HepG2 (cell line): ENCODE data around the gene KRTAP3-1. TPM values are rescaled to one million over a fixed set of nuclear protein-coding genes. Genes with fewer than 3 reads are reported as not detected.
A peak's percentile ranks its signal among the peaks of the same experiment; 100 is the strongest.

Experiments
- ATAC-seq: fragments of 200-7000 bp; cut with Tn5 transposase; 3 replicates; pipeline ENCODE4 v1.9.1; 2020; ENCODE audit warnings: mild to moderate bottlenecking, moderate library complexity
- BruUV-seq: library from RNA; stranded (reverse); fragments of 400-500 nt; replicated peaks from 2 replicates; lab custom pipeline; 2021; lab: Mats Ljungman, UMichigan
- CTCF ChIA-PET: fragments of 300-600 bp; formaldehyde crosslinking; extraction: SDS; loops from one replicate; lab custom pipeline; 2021; ENCODE audit warnings: low total read pairs, inconsistent platforms, low intra/inter-chr PET ratio; lab: Yijun Ruan, JAX
- POLR2A ChIA-PET: fragments of 350-600 bp; sonication (Branson Sonifier 250); formaldehyde crosslinking; loops from one replicate; lab custom pipeline; 2020; ENCODE audit warnings: antibody characterized with exemption, inconsistent platforms; lab: Yijun Ruan, JAX
- DNase-seq: peaks from one replicate; pipeline ENCODE4 v3.0.0-alpha.2; 2015; ENCODE audit warnings: low spot score
- FAIRE-seq: peaks from 3 replicates; lab custom pipeline; 2011; peaks lifted over from hg19 to GRCh38; lab: Jason Lieb, UNC
- H2AFZ ChIP-seq: one replicate; pipeline ENCODE4 v1.6.1; 2011; ENCODE audit warnings: low read length, inconsistent platforms
- H3K27ac ChIP-seq: fragments of 300-600 bp; 3 replicates; pipeline ENCODE4 v1.8.0; 2011; ENCODE audit warnings: mixed run types, mild to moderate bottlenecking, mixed read lengths, low read length, inconsistent platforms; ENCODE audit not compliant: insufficient read depth; ENCODE audit errors: extremely low read length
- H3K27me3 ChIP-seq, 2 experiments: fragments of 200-600 bp in 1 of 2; 2 replicates in 1 of 2; 3 replicates in 1 of 2; pipeline versions ENCODE4 v1.6.0 to v1.8.0; 2011; ENCODE audit warnings: low read length in 2 of 2, mild to moderate bottlenecking in 2 of 2, moderate library complexity in 2 of 2, inconsistent platforms in 1 of 2; ENCODE audit not compliant: insufficient read depth in 2 of 2, control insufficient read depth in 1 of 2
- H3K36me3 ChIP-seq, 2 experiments: fragments of 200-600 bp in 1 of 2; replicated peaks in 1 of 2; 2 replicates in 1 of 2; 3 replicates in 1 of 2; pipeline versions ENCODE4 v1.5.1 to v1.8.0; 2011; ENCODE audit warnings: low read length in 2 of 2, inconsistent platforms in 1 of 2; ENCODE audit not compliant: insufficient read depth in 2 of 2, control insufficient read depth in 1 of 2
- H3K4me1 ChIP-seq: 2 replicates; pipeline ENCODE4 v1.5.1; 2012; ENCODE audit warnings: low read length, inconsistent platforms; ENCODE audit not compliant: insufficient read depth
- H3K4me2 ChIP-seq: 2 replicates; pipeline ENCODE4 v1.6.0; 2011; ENCODE audit warnings: low read depth, low read length, inconsistent platforms
- H3K4me3 ChIP-seq, 3 experiments: fragments of 200-600 bp in 1 of 3; sonication (generic), shearing (Covaris generic) in 1 of 3; replicated peaks in 1 of 3; 2 replicates each; pipeline ENCODE4 v1.5.1; 2011 to 2016; ENCODE audit warnings: low read length in 3 of 3, inconsistent platforms in 2 of 3, low read depth in 2 of 3, mild to moderate bottlenecking in 2 of 3, control low read depth in 1 of 3, mixed read lengths in 1 of 3; ENCODE audit not compliant: insufficient read depth in 1 of 3
- H3K79me2 ChIP-seq: one replicate; pipeline ENCODE4 v1.6.1; 2011; ENCODE audit warnings: low read length, inconsistent platforms; ENCODE audit not compliant: insufficient read depth
- H3K9ac ChIP-seq: 2 replicates; pipeline ENCODE4 v1.6.0; 2011; ENCODE audit warnings: mild to moderate bottlenecking, low read depth, low read length, inconsistent platforms; ENCODE audit not compliant: insufficient read depth
- H3K9me3 ChIP-seq: 2 replicates; pipeline ENCODE4 v1.5.1; 2012; ENCODE audit warnings: mild to moderate bottlenecking, low read length
- H4K20me1 ChIP-seq: 2 replicates; pipeline ENCODE4 v1.6.0; 2011; ENCODE audit warnings: inconsistent platforms, mild to moderate bottlenecking, low read length, moderate library complexity; ENCODE audit not compliant: insufficient read depth
- BRCA1 ChIP-seq: sonication (generic); formaldehyde crosslinking; IDR thresholded peaks from 2 replicates; pipeline ENCODE4 v1.4.0; 2020; ENCODE audit warnings: missing genetic modification reagents
- CCAR2 ChIP-seq: fragments of 200-400 bp; formaldehyde crosslinking; optimal IDR thresholded peaks from 2 replicates; pipeline ENCODE3; 2018; ENCODE audit warnings: low read depth, mild to moderate bottlenecking, low read length, moderate library complexity
- ELF3 ChIP-seq: IDR thresholded peaks from 2 replicates; pipeline ENCODE4 v1.6.1; 2016; ENCODE audit warnings: missing genetic modification reagents, missing compliant biosample characterization
- EP300 ChIP-seq, 3 experiments: sonication (generic) in 1 of 3; formaldehyde crosslinking in 1 of 3; IDR thresholded peaks; 2 replicates each; pipeline versions ENCODE4 v1.5.1 to v1.6.1; 2011 to 2020; ENCODE audit warnings: low read depth in 2 of 3, low read length in 2 of 3, borderline replicate concordance in 1 of 3, improper control_type of control experiment in 1 of 3, mild to moderate bottlenecking in 1 of 3, missing genetic modification reagents in 1 of 3, moderate library complexity in 1 of 3
- HMG20A ChIP-seq: IDR thresholded peaks from 2 replicates; pipeline ENCODE4 v1.6.1; 2016; ENCODE audit warnings: borderline replicate concordance
- MAX ChIP-seq: IDR thresholded peaks from 2 replicates; pipeline ENCODE4 v1.6.1; 2012; ENCODE audit warnings: inconsistent platforms
- MXD4 ChIP-seq: IDR thresholded peaks from 2 replicates; pipeline ENCODE4 v1.6.1; 2016; ENCODE audit warnings: mild to moderate bottlenecking, missing biosample characterization, missing genetic modification reagents
- NAIF1 ChIP-seq: sonication (generic); formaldehyde crosslinking; IDR thresholded peaks from 2 replicates; pipeline ENCODE4 v1.5.0; 2020; ENCODE audit warnings: mild to moderate bottlenecking, missing genetic modification reagents, borderline replicate concordance
- NR1H2 ChIP-seq: sonication (generic); formaldehyde crosslinking; IDR thresholded peaks from 2 replicates; pipeline ENCODE4 v1.8.1; 2022; ENCODE audit warnings: low read depth, missing genetic modification reagents, borderline replicate concordance
- NR2F6 ChIP-seq, 2 experiments: IDR thresholded peaks; 2 replicates each; pipeline ENCODE4 v1.6.1; 2016; ENCODE audit warnings: antibody characterized with exemption in 1 of 2, mild to moderate bottlenecking in 1 of 2
- PBX3 ChIP-seq: sonication (generic); formaldehyde crosslinking; IDR thresholded peaks from 2 replicates; pipeline ENCODE4 v1.8.1; 2023; ENCODE audit warnings: missing genetic modification reagents, inconsistent platforms, borderline replicate concordance
- RARA ChIP-seq: IDR thresholded peaks from 2 replicates; pipeline ENCODE4 v1.6.1; 2016; ENCODE audit warnings: missing genetic modification reagents, missing compliant biosample characterization
- SMAD9 ChIP-seq: sonication (generic); formaldehyde crosslinking; IDR thresholded peaks from 2 replicates; pipeline ENCODE4 v1.5.1; 2020; ENCODE audit warnings: mild to moderate bottlenecking, missing genetic modification reagents
- SOX5 ChIP-seq: IDR thresholded peaks from 2 replicates; pipeline ENCODE4 v1.6.1; 2016; ENCODE audit warnings: borderline replicate concordance
- SPEN ChIP-seq: sonication (generic); formaldehyde crosslinking; IDR thresholded peaks from 2 replicates; pipeline ENCODE4 v1.5.1; 2020; ENCODE audit warnings: low read depth, mild to moderate bottlenecking, missing genetic modification reagents
- TEAD3 ChIP-seq: optimal IDR thresholded peaks from 2 replicates; pipeline ENCODE3; 2016; ENCODE audit warnings: borderline replicate concordance
- THAP7 ChIP-seq: sonication (generic); formaldehyde crosslinking; IDR thresholded peaks from 2 replicates; pipeline ENCODE4 v1.8.1; 2023; ENCODE audit warnings: mild to moderate bottlenecking, missing genetic modification reagents
- ZBTB20 ChIP-seq: sonication (generic); formaldehyde crosslinking; IDR thresholded peaks from 2 replicates; pipeline ENCODE4 v1.8.1; 2023; ENCODE audit warnings: missing genetic modification reagents, low read depth, mild to moderate bottlenecking, borderline replicate concordance
- ZIK1 ChIP-seq: sonication (generic); formaldehyde crosslinking; IDR thresholded peaks from 2 replicates; pipeline ENCODE4 v1.5.0; 2020; ENCODE audit warnings: mild to moderate bottlenecking, low read depth, missing genetic modification reagents, borderline replicate concordance
- ZNF484 ChIP-seq: sonication (generic); formaldehyde crosslinking; IDR thresholded peaks from 2 replicates; pipeline ENCODE4 v1.5.1; 2020; ENCODE audit warnings: mild to moderate bottlenecking, low read depth, missing genetic modification reagents, borderline replicate concordance
- ZNF737 ChIP-seq: sonication (generic); formaldehyde crosslinking; IDR thresholded peaks from 2 replicates; pipeline ENCODE4 v1.5.0; 2020; ENCODE audit warnings: missing genetic modification reagents, mild to moderate bottlenecking, borderline replicate concordance
- ZNF740 ChIP-seq: sonication (generic); formaldehyde crosslinking; IDR thresholded peaks from 2 replicates; pipeline ENCODE4 v1.4.0; 2020; ENCODE audit warnings: missing genetic modification reagents
- ZSCAN21 ChIP-seq: sonication (generic); formaldehyde crosslinking; IDR thresholded peaks from 2 replicates; pipeline ENCODE4 v1.8.0; 2022; ENCODE audit warnings: mild to moderate bottlenecking, missing genetic modification reagents, moderate library complexity, borderline replicate concordance
- WGBS: methylation state at CpG from one replicate; pipeline ENCODE4 v1.1.6; 2017; ENCODE audit warnings: low lambda C conversion rate; 5-methylcytosine and 5-hydroxymethylcytosine counted together
- in situ Hi-C: cut with HindIII; loops from 2 replicates; pipeline ENCODE4 v1.10.0; 2017; ENCODE audit warnings: low pct_unique_long_range_greater_than_20kb; ENCODE audit not compliant: extremely low pct_ligation_motif_present
- intact Hi-C: fragments of 100-400 bp; cut with micrococcal nuclease; formaldehyde crosslinking; loops from one replicate; pipeline ENCODE4 v1.10.0; 2022; ENCODE audit not compliant: unreplicated experiment
- polyA plus RNA-seq, 8 experiments: library from polyadenylated mRNA; depleted of rRNA in 3 of 8; stranded (reverse) in 7 of 8; unstranded in 1 of 8; fragments of >200 nt; fragmentation: Illumina TruSeq in 4 of 8; extraction: Trizol in 4 of 8; gene quantifications; 2 replicates each; pipeline versions ENCODE4 v1.2.1 to v1.2.3, GENCODE V29; 2011 to 2016; ENCODE audit warnings: low read depth in 4 of 8, missing spikeins in 1 of 8, mixed read lengths in 1 of 8; ENCODE audit not compliant: insufficient read depth in 1 of 8
- total RNA-seq, 5 experiments: library from RNA; depleted of rRNA; stranded (reverse); fragments of >200 nt; fragmentation: Illumina TruSeq; extraction: Trizol; gene quantifications; 2 replicates each; pipeline ENCODE4 v1.2.3, GENCODE V29; 2016; ENCODE audit warnings: low read depth in 1 of 5

KRTAP3-1 gene
- total and polyA plus RNA-seq, 2 of the 13 experiments (the other 11 are each of a cell fraction or from before 2014, with no cell fraction given) = 0.29 to 3.7 TPM

- TF ChIP-seq HMG20A (CRISPR knock-in tag) = peak; percentile 36; the same call in 1 of the 2 replicates
- peak; percentile 39; the same call in 1 of the 2 replicates for TF ChIP-seq ELF3 (CRISPR knock-in tag)
- no peak for TF ChIP-seq NR2F6 (IDR thresholded peaks at IDR 0.05)
- peak; percentile 30; the same call in 1 of the 2 replicates for TF ChIP-seq NR2F6 (CRISPR knock-in tag; IDR thresholded peaks at IDR 0.05)
- TF ChIP-seq SOX5 (CRISPR knock-in tag) = peak; percentile 13; the same call in 1 of the 2 replicates
- peak; percentile 59 for TF ChIP-seq RARA (CRISPR knock-in tag)
- peak; percentile 53 for TF ChIP-seq TEAD3 (CRISPR knock-in tag)
- TF ChIP-seq CCAR2 = no peak
- TF ChIP-seq, all 625 proteins: peak for 11
These were observed 11.4 kb upstream of the KRTAP3-1 start (continued) for GRCh38 chr17:41020336-41020735.

- H3K27ac ChIP-seq = no peak overlapping the region
- peaks cover 34% of the 10 kb centered on the region for H3K4me1 ChIP-seq
- BruUV-seq = no TSS peak
- H3K4me3 ChIP-seq = no peak overlapping the region
- H4K20me1 ChIP-seq = no peaks in the 10 kb centered on the region
- in situ Hi-C loops (no loop called here), intact Hi-C loops (no loop called here)
- H3K9ac ChIP-seq = no peak overlapping the region
- FAIRE-seq (no peak), DNase-seq (no peak), ATAC-seq (no peak)
- no peaks in the 10 kb centered on the region; the same call in 1 of the 2 replicates for H3K9me3 ChIP-seq
- H3K27me3 ChIP-seq = no peaks in the 10 kb centered on the region
- no peaks in the 10 kb centered on the region for H3K36me3 ChIP-seq
- H2AFZ ChIP-seq = no peak overlapping the region
- H3K4me2 ChIP-seq = no peak overlapping the region
- POLR2A ChIA-PET = interaction anchor here (1.3 kb wide), 1 partner anchor 10 kb away, joined by 4 read pairs; no protein-coding TSS in a partner anchor
- WGBS = 96% methylated on average over 3 of the region's 3 CpGs
- CTCF ChIA-PET = no interaction called here
- no peaks in the 10 kb centered on the region for H3K79me2 ChIP-seq
- TF ChIP-seq BRCA1 = no peak
- TF ChIP-seq ZNF484 (CRISPR knock-in tag) = no peak
- no peak for TF ChIP-seq ZSCAN21 (CRISPR knock-in tag)
- no peak for TF ChIP-seq SPEN (CRISPR knock-in tag)
- TF ChIP-seq ZNF737 (CRISPR knock-in tag) = no peak
- no peak for TF ChIP-seq THAP7 (CRISPR knock-in tag)
- no peak for TF ChIP-seq ZIK1
- no peak for TF ChIP-seq MXD4 (CRISPR knock-in tag)
- no peak for TF ChIP-seq NAIF1 (CRISPR knock-in tag)
- no peak for TF ChIP-seq MAX
- no peak for TF ChIP-seq NR1H2 (CRISPR knock-in tag)
- TF ChIP-seq ZBTB20 (CRISPR knock-in tag) = no peak
- no peak for TF ChIP-seq ZNF740 (CRISPR knock-in tag)
- no peak for TF ChIP-seq PBX3
- no peak for TF ChIP-seq EP300 (IDR thresholded peaks at IDR 0.05; ENCODE audit: low read depth in 2 of 2, low read length in 2 of 2)
- TF ChIP-seq EP300 (CRISPR knock-in tag; IDR thresholded peaks at IDR 0.05; ENCODE audit: borderline replicate concordance) = no peak
- TF ChIP-seq SMAD9 = no peak
- TF ChIP-seq, all 625 proteins: peak for 0
These were observed 10.5 kb upstream of the KRTAP3-1 start for GRCh38 chr17:41019415-41019814.
